ES-I3 (cell line): Measurements from ENCODE around the gene KLF13.

Experiments
- H3K36me3 ChIP-seq: 2 replicates; pipeline ENCODE4 v1.6.1; 2013; ENCODE audit warnings: mild to moderate bottlenecking, low read length, control low read depth, moderate library complexity; ENCODE audit not compliant: insufficient read depth
- H3K4me1 ChIP-seq: 2 replicates; pipeline ENCODE4 v1.6.1; 2013; ENCODE audit warnings: mild to moderate bottlenecking, control low read depth, low read length; ENCODE audit not compliant: insufficient read depth
- H3K9ac ChIP-seq: 2 replicates; pipeline ENCODE4 v1.6.1; 2013; ENCODE audit warnings: low read depth, mild to moderate bottlenecking, low read length, moderate library complexity
- H3K9me3 ChIP-seq: 2 replicates; pipeline ENCODE4 v1.6.1; 2013; ENCODE audit warnings: mild to moderate bottlenecking, low read length, moderate library complexity; ENCODE audit not compliant: control insufficient read depth, insufficient read depth

Gene KLF13

DNA sequence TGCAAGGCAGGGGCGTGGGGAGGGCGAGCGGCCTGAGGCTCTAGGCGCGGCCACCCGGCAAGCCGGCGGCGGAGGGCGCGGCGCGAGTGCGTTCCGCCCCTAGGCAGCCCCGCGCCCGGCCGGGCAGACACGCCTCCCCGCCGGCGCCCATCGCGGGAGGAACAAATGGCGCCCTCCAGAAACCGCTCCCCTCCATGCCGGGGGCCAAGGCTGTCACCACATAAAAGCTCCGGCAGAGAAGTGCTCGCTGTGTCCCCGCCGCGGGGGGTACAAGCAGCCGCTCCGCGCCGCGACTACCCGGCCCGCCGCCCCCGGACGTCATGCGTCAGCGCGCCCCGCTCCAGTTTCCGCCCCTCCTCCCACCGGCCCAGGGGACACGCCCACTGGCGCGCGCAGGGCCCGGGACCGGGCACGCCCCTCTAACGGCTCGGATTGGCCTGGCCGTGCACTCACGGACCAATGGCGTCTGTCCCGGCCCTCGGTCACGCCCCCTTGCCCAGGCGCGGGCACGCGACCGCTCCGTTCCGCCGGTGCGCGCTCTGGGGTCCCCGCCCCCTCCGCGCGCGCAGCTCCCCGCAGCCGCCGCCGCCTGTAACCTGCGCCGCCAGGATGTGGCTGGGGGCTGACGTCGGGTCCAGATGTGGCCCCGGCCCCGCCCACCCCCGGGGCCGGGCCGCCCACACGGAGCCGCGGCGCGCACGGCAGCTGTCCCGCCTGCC lies at the start of gene KLF13:
KLF13 (plus strand) TSS at position 680 of the 719 bp plus-strand sequence. CDS start 378 bp downstream, outside the sequence.
- no peaks in the 10 kb centered on the region for H3K36me3 ChIP-seq
- peak within 1 kb of the TSS; percentile 73 for H3K9ac ChIP-seq
- H3K9me3 ChIP-seq = no peaks in the 10 kb centered on the region
- H3K4me1 ChIP-seq = peaks cover 11% of the 10 kb centered on the region

DNA sequence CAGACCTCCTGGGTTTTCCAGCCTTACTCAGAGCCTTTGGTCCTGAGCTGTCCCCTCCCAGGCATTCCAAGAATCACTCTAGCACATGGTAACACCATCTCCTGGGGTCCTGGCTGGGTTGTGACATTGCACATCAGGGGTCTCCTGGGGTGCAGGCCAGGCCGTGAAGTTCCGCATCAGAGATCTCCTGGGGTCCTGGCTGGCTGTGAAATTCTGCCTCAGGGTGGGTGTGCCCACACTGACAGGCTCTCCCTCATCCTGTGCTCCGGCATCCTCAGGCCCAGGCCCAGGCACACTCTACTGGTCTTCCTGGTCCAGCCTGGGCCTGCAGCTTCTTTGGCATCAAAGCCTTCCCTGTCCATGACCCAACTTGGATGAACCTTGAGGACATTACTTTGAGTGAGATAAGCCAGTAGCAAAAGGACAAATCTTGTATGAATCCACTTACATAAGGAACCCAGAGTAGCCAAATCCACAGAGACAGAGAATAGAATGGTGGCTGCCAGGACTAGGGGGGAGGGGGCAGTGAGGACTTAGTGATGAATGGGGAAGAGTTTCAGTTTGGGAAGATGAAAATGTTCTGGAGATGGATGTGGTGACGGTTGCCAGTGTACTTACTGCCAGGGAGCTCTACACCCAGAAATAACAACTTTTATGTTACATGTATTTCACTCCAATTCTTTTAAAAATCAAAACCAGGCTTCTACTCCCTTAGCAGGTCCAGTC lies 49.1 kb upstream of the KLF13 start:
- Histone ChIP-seq H3K36me3 (no peaks in the 10 kb centered on the region), H3K9me3 (no peaks in the 10 kb centered on the region), H3K9ac (no peak overlapping the region), H3K4me1 (no peaks in the 10 kb centered on the region)

GRCh38 chr15:31278061-31278445 lies 48.6 kb upstream of the KLF13 start:
- H3K4me1 ChIP-seq = no peaks in the 10 kb centered on the region
- no peaks in the 10 kb centered on the region for H3K36me3 ChIP-seq
- no peak overlapping the region for H3K9ac ChIP-seq
- no peaks in the 10 kb centered on the region for H3K9me3 ChIP-seq

GRCh38 chr15:31278544-31279220 lies 48.0 kb upstream of the KLF13 start:
- Histone ChIP-seq H3K36me3 (no peaks in the 10 kb centered on the region), H3K9ac (no peak overlapping the region), H3K9me3 (no peaks in the 10 kb centered on the region), H3K4me1 (no peaks in the 10 kb centered on the region)

GRCh38 chr15:31279221-31280045 lies 47.2 kb upstream of the KLF13 start:
- Histone ChIP-seq H3K36me3 (no peaks in the 10 kb centered on the region), H3K9me3 (no peaks in the 10 kb centered on the region), H3K4me1 (no peaks in the 10 kb centered on the region), H3K9ac (no peak overlapping the region)

- H3K4me1 ChIP-seq = no peaks in the 10 kb centered on the region
- H3K36me3 ChIP-seq = no peaks in the 10 kb centered on the region
- H3K9me3 ChIP-seq = no peaks in the 10 kb centered on the region
- no peak overlapping the region for H3K9ac ChIP-seq
Measured at GRCh38 chr15:31280046-31280830, 46.4 kb upstream of the KLF13 start.

DNA sequence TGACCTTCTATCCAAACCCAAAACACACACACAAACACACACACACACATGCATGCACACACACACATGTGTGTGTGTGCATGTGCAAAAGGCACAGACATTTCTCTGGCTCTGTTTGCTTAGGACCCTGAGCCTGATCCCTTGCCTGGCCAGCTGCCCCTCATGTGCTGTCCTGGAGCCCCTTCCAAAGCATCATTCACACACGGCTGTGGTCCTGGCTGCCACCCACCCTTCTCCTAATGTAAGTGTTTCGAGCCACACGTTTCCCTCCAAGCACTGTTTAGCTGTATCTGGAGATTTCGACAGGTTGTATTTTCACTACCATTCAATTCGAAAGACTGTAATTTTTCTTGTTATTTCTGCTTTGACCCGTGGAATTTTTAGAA lies 45.8 kb upstream of the KLF13 start:
- H3K4me1 ChIP-seq = no peaks in the 10 kb centered on the region

DNA sequence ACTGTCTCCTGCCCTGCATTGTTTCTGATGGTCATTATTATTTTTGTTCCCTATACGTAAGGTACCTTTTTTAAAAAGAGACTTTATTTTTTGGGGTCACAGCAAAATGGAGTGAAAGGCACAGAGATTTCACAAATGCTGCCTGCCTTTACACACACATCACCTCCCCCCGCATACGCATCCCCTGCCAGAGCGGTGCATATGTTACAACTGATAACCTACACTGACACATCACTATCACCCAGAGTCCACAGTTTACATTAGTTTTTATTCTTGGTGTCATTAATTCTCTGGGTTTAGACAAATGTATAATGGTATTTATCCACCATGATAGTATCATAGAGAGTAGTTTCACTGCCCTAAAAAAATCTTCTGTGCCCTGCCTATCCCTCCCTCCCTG lies 43.6 kb upstream of the KLF13 start:
- Histone ChIP-seq H3K9ac (no peak overlapping the region), H3K4me1 (no peaks in the 10 kb centered on the region), H3K9me3 (no peaks in the 10 kb centered on the region), H3K36me3 (no peaks in the 10 kb centered on the region)

More for the DNA sequence above, 45.8 kb upstream of the KLF13 start:
- no peaks in the 10 kb centered on the region for H3K36me3 ChIP-seq
- H3K9ac ChIP-seq = no peak overlapping the region
- H3K9me3 ChIP-seq = no peaks in the 10 kb centered on the region

- H3K9ac ChIP-seq = no peak overlapping the region
- no peaks in the 10 kb centered on the region for H3K4me1 ChIP-seq
- H3K9me3 ChIP-seq = no peaks in the 10 kb centered on the region
- no peaks in the 10 kb centered on the region for H3K36me3 ChIP-seq
Measured at GRCh38 chr15:31285772-31286261, 40.8 kb upstream of the KLF13 start.

DNA sequence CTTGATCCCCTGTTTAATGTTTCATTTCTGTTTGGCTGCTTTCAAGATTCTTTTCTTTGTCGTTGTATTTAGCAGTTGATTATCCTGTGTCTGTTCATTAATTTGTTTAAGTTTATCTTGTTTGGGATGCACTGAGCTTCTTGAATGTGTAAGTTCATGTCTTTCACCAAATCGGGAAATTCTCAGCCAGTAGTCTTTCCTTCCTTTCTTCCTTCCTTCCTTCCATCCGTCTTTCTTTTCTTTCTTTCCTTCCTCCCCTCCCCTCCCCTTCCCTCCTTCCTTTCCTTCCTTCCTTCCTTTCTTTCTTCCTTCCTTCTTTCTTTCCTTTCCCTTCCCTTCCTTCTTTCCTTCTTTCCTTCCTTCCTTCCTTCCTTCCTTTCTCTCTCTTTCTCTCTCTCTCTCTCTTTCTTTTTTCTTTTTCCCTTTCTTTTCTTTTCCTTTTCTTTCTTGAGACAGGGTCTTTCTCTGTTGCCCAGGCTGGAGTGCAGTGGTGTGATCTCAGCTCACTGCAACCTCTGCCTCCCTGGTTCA lies 35.5 kb upstream of the KLF13 start:
- no peaks in the 10 kb centered on the region for H3K4me1 ChIP-seq
- no peak overlapping the region for H3K9ac ChIP-seq

DNA sequence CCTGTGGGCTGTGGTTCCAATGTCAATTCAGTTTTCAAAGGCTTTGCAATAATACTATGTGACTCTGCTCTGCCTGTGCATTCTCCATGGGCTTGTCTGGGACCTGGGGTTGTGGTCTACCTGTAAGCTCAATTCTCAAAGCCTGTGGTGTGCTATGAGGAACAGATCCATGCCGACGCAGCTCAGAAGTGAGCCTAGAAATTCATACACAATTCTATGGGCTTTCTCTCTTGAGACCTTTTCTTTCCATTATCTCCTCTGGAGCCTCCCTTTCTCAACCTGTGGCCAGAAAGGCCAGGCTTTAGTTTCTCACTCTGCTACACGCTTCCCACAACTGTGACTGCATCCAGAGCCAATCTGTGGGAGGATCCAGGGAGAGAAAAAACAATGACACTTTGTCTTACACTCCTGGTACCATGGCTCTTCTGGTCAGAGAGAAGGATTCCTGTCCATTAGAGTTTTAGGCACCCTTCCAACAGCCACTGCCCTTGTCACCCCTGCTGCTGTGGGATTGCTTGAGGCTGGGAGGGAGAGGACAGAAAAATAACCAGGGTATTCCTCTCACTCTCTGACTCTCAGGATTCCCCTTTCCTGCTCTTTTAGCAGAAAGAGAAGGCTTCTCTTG lies 34.1 kb upstream of the KLF13 start:
- Histone ChIP-seq H3K9ac (no peak overlapping the region), H3K4me1 (peaks cover 6% of the 10 kb centered on the region; the same call in 1 of the 2 replicates), H3K9me3 (no peaks in the 10 kb centered on the region), H3K36me3 (no peaks in the 10 kb centered on the region)

More for the DNA sequence above, 35.5 kb upstream of the KLF13 start:
- H3K36me3 ChIP-seq = no peaks in the 10 kb centered on the region
- no peaks in the 10 kb centered on the region for H3K9me3 ChIP-seq

DNA sequence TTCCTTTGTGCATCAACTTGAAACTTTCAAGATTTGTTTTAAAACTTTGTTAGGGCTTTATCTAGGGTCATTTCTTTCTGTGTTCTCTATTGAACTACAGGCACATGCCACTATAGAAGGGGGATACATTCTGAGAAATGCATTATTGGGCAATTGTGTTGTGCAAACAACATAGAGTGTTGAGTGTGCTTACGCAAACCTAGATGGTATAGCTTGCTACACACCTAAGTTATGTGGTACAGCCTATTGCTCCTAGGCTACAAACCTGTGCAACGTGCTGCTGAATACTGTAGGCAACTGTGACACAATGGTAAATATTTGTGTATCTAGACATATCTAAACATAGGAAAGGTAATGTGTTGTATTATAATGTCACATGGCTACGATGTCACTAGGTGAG lies 33.0 kb upstream of the KLF13 start:
- no peaks in the 10 kb centered on the region for H3K36me3 ChIP-seq
- H3K9ac ChIP-seq = no peak overlapping the region
- no peaks in the 10 kb centered on the region for H3K9me3 ChIP-seq
- peaks cover 6% of the 10 kb centered on the region; the same call in 1 of the 2 replicates for H3K4me1 ChIP-seq

- peaks cover 6% of the 10 kb centered on the region; the same call in 1 of the 2 replicates for H3K4me1 ChIP-seq
- H3K36me3 ChIP-seq = no peaks in the 10 kb centered on the region
- H3K9ac ChIP-seq = no peak overlapping the region
- no peaks in the 10 kb centered on the region for H3K9me3 ChIP-seq
Measured at GRCh38 chr15:31294067-31294466, 32.6 kb upstream of the KLF13 start.
